GM10248 (cell line): Measurements from ENCODE around the gene CAMK2D.

Experiments used
- CTCF ChIA-PET: fragments of 300-600 bp; sonication (Branson Sonifier 250); formaldehyde crosslinking; extraction: SDS; loops from one replicate; lab custom pipeline; 2021; ENCODE audit warnings: antibody characterized with exemption; lab: Yijun Ruan, JAX
- POLR2A ChIA-PET: fragments of 350-650 bp; sonication (Branson Sonifier 250); formaldehyde crosslinking; extraction: SDS; loops from one replicate; lab custom pipeline; 2020; ENCODE audit warnings: antibody characterized with exemption; lab: Yijun Ruan, JAX
- DNase-seq: peaks from one replicate; pipeline ENCODE4 v3.0.0; 2012; ENCODE audit errors: extremely low spot score
- CTCF ChIP-seq: IDR thresholded peaks from 2 replicates; pipeline ENCODE4 v1.5.1; 2012; ENCODE audit warnings: mild to moderate bottlenecking, low read depth; ENCODE audit errors: extremely low read depth, missing control alignments, control extremely low read depth

CAMK2D gene

GRCh38 chr4:113469926-113470325, 291.6 kb downstream of the CAMK2D start:
- CTCF ChIA-PET, result no interaction called here
- no peak for DNase-seq
- POLR2A ChIA-PET, result interaction anchor here (0.7 kb wide), 1 partner anchor 19 kb away, joined by 4 read pairs; no protein-coding TSS in a partner anchor
- TF ChIP-seq CTCF, result no peak

- TF ChIP-seq CTCF, result no peak
- ChIA-PET CTCF (interaction anchor here (1.0 to 2.9 kb wide), 3 partner anchors 13 to 30 kb away, joined by 3 to 12 read pairs (median 4); no protein-coding TSS in a partner anchor), POLR2A (no interaction called here)
- DNase-seq, result no peak
These were observed 292.5 kb downstream of the CAMK2D start for GRCh38 chr4:113469023-113469390.

GRCh38 chr4:113468165-113469022, 293.1 kb downstream of the CAMK2D start:
- DNase-seq, result no peak
- ChIA-PET POLR2A (no interaction called here), CTCF (interaction anchor here (1.0 to 2.9 kb wide), 4 partner anchors 8 to 30 kb away, joined by 3 to 12 read pairs (median 8); no protein-coding TSS in a partner anchor)
- no peak for TF ChIP-seq CTCF

- CTCF ChIA-PET, result interaction anchor here (0.9 to 2.9 kb wide), 5 partner anchors 9 to 80 kb away, joined by 3 to 12 read pairs (median 4); no protein-coding TSS in a partner anchor
- POLR2A ChIA-PET, result no interaction called here
- no peak for TF ChIP-seq CTCF
- DNase-seq, result no peak
These were observed 294.0 kb downstream of the CAMK2D start for GRCh38 chr4:113467581-113467980.

GRCh38 chr4:113462286-113462685, 299.3 kb downstream of the CAMK2D start:
- ChIA-PET CTCF (interaction anchor here (1.2 to 1.5 kb wide), 2 partner anchors 9 to 44 kb away, joined by 3 read pairs; no protein-coding TSS in a partner anchor), POLR2A (no interaction called here)
- no peak for DNase-seq
- no peak for TF ChIP-seq CTCF

GRCh38 chr4:113461281-113461680, 300.3 kb downstream of the CAMK2D start:
- CTCF ChIA-PET, result interaction anchor here (1.5 kb wide), 1 partner anchor 8 kb away, joined by 3 read pairs; no protein-coding TSS in a partner anchor
- POLR2A ChIA-PET, result no interaction called here
- DNase-seq, result no peak
- TF ChIP-seq CTCF, result no peak
